ENCODE measurements around the gene C16orf74.

C16orf74 gene

DNA sequence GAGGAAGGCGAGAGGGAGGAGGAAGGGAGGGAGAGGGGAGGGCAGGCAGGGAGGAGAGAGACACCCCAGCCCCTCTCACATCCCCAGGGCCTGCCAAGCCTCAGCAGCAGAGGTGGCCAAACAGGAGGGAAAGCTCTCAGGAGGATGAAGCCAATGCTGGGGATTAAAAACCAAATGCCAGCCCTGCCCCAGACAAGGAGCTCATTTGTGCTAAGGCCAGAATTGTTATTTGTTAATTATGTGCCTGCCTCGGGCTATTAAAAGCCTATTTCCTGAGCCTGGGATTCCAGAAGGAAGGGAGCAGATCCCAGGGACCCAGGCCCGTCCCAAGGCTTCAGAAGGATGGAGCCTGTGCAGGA lies 34.2 kb downstream of the C16orf74 start:
- DNase-seq, result no peak

DNA sequence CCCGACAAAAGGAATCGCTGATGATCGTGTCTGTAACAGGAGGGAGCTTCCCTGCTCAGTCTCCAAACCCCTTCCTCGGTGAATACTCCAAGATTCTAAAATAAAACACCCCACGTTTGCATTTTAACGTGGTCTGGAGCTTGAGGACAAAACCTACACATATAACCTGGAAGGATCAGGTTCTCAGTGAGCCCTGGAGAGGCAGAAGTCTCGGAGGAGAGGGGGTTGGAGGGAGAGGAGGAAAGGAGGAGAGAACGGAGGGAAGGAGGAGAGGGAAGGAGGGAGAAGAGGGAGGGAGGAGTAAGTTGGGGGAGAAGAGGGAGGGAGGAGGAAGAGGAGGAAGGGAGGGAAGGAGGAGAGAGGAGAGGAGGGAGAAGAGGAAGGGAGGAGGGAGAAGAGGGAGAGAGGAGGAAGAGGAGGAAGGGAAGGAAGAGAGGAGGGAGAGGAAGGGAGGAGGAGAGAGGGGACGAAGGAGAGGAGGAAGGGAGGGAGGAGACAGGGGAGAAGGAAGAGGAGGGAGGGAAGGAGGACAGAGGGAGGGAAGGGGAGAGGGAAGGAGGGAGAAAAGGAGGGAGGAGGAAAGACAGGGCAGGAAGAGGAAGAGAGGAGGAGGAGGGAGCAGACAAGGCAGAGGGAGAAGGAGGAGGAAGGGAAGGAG lies 34.7 kb downstream of the C16orf74 start:
- no peak for DNase-seq

DNA sequence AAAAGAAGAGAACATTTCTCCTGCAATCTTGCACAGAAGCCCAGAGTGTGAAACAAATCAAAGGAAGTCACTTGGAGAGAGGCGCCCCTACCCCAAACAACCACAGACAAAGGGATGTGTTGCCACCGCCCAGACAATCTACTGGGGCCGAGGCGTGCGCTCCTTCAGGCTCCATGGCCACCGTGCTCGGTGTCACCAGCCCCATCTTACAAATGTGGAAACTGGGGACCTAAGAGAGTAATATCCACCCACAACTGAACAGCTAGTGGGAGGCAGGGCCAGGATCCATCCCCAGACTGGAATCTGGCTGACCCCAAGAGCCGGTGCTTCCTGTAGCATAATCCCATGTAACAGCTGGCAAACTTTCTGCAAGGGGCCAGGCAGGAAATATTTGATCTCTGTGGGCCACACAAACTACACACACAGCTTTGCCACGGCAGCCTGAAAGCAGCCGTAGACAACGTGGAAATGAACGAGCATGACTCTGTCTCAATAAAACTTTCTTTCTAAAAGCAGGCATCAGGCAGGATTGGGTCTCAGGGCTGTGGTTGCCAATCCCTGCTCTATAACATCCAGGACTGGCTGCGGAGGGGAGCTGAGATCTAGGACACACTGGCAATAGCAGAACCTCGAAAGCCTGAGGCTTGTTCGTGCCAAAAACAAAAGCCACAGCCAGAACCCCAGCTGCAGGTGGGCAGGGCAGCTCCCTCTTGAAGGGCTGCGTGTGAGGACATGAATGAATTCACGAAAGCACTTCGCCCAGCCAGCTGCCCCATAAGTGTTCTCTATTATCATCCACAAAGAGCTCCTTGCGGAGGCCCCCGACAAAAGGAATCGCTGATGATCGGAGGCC lies 35.5 kb downstream of the C16orf74 start:
- DNase-seq, result no peak

DNA sequence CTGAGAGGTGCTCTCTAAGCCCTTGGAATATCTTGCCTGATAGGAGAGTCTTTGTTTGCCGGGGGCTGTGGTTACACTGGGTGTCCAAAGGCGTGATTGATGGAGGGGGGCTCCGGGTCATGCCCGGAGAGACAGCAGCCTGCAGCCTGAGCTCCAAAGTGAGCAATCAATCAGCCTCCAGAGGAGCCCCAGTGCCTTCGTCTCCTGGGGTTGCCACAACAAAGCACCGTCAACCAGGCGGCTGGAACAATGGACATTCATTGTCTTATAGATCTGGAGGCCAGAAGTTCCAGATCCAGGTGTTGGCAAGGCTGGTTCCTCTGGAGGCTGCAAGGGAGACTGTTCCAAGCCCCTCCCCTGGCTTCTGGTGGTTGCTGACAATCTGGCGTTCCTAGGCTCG lies 38.1 kb downstream of the C16orf74 start:
- no peak for DNase-seq

DNA sequence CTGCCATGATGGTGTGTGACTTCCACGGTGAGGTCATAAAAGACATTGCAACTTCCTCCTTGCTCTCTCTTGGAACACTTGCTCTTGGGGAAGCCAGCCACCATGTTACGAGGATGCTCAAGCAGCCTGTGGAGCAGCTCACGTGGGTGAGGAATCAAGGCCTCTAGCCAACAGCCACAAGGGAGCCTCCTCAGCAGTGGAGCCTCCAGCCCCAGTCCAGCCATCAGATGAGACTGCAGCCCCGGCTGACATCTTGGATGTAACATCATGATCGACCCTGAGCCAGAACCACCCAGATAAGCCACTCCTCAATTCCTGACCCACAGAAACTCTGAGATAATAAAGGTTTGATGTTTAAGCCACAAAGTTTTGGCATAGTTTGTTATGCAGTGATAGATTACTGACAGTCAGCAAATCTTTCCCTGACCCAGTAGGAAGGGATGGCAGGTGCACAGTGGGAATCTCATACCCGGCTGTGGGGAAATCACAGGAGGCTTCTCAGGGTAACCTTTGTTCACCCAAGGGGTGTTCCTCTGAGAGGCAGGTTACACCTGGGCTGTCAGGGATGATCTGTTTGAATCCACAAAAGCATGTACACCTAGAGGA lies 38.8 kb downstream of the C16orf74 start:
- no peak for DNase-seq

DNA sequence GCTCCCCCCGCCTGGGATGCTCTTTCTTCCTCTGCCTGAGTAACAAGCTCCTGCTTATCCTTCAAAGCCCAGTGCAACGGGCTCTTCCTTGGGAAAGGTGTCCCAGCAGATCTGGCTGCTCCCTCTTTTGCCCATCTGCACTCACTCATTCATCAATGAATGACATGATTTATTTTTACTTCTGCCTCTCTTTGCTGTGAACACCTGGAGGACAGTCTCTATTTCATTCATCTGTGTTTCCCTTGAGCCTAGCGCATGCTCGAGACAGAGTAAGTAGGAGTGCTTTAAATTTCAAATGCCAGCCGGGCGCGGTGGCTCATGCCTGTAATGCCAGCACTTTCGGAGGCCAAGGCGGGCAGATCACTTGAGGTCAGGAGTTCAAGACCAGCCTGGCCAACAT lies 40.2 kb downstream of the C16orf74 start:
- no peak for DNase-seq

DNA sequence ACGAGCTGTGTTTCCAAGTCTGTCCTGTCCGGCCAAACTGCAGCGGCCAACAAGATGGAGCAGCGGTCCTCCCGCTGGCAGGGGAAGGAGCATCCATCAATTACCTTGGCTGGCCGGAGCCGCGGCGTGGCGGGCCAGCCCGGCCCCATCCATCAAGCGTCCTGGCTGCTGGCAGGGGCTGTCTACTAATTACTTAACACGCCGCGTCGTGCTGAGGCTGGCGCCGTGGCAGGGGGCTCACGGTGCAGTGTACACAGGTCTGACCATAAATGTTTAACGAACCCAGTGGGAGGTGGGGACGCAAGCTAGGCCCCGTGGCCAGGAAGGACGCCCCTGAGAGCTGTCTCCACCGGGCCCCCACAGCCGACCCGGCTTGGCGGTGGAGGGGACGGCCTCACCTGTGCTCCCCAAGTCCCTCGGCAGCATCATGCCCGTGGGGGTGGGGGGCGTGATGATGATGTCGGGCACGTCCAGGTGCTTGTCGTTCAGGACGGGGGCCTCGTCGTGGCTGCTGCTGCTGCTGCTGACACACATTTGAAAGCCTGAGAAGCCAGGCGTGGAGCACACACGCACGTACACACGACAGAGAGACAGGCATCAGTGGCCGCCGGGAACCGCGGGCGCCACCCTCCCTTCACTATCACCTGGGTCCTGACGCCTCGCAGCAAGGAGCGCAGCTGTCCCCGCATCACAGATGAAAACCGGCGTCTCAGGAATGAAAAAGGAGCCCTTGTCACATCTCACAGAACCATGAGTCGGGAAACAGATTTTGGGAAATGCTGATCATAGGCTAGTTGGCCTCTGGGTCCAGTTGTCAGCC lies 40.9 kb downstream of the C16orf74 start:
- DNase-seq, result no peak

DNA sequence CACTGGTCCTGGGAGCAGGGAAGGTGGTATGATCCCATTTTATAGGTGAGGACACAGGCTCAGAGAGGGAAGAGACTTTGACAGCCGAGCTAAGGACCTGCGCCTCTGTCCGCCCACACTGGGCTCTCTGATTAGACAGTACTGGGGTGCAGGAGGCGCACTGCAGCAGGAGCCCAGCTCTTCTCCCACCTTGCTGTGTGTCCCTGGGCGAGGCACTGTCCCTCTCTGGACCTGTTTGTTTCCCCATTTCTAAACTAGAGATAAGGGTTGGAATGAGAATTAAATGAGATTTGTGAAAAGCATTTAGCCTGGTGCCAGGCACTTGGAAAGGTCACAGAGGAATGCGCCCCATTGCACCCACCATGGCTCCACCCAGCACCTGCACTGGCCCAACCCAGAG lies 42.6 kb downstream of the C16orf74 start:
- no peak for DNase-seq

DNA sequence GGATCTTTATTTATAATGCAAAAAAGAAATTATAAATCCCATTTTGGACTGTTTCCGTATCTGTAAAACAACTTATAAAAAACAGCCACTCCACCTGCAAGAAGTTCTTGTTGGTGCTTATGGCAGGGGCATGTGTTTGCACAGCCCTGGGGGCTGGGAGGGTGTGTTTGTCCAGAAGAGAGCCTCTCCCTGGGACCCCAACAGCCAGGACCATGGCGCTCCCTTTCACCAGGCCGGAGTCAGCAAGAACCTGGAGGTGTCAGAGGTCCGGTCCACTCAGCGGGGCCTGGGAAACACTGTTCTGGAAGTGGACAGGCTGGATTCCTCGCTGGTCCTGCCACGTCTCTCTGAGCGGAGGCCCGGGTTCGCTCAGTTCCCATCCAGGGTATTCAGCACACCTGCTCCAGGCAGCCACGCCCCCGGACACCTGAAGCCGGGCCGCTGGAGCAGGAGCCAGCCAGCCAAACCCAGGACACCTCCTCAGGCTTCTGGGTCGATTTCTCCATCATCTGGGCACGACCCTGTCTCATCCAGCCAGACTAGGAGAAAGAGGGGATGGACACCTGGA lies 43.3 kb downstream of the C16orf74 start:
- no peak for DNase-seq

DNA sequence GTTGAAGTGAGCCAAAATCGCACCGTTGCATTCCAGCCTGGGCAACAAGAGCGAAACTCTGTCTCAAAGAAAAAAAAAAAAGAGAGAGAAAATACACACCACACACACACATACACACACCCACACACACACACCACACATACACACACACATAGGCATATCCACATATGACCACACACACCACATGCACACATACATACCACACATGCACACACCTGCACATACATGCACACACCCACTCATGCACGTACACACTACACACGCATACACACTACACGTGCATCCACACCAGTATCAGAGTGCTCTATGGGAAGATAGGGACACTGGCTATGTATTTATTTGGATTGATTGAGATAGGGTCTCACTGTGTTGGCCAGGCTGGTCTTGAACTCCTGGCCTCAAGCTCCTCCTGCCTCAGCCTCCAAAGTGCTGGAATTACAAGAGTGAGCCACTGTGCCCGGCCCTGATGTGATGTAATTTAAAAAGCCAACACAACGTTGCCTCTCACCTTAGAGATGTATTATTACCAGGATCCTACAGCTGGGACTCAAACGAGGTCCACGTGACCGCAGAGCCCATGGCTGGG lies 44.4 kb downstream of the C16orf74 start:
- no peak for DNase-seq

DNA sequence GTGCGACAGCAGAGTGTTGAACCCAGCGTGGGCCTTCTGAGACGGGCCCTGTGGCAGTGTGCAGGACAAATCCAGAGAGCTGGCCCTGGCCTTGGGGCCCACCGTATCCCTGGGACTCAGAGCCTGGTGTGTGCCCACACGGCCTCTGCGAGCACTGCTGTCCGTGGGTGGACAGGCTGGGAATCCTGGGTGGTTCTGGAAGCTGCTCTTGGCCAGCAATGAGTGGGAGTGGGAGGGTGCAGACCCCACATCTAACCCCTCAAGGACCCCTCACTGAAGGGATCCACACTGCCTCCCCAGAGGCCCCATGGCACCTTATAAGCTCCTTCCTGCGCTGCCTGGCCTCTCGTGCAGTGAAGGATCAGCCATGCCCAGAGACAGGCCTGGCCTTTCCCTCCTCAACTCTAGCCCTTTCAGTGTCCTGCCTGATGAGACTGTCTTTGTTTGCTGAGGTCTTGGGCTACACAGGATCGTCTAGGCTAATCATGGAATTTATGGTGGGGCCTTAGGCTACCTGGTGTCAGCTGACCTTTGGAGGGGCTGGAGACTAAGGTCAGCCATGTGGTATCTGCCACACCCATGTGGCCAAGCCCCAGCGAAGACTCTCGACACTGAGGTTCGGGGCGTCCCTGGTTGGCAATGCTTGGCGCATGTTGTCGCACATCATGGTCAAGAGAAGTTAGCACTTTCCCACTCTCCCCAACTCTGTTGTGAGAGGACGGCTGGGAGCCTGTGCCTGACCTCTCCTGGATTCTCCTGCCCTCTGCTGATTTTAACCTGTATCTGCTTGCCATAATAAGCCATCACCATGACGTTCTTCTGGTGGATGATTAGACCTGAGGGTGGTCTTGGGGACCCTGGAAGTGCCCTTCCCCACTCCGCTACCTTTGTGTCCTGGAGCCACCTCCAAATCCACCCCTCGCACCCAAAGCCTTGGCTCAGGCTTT lies 45.7 kb downstream of the C16orf74 start:
- no peak for DNase-seq

DNA sequence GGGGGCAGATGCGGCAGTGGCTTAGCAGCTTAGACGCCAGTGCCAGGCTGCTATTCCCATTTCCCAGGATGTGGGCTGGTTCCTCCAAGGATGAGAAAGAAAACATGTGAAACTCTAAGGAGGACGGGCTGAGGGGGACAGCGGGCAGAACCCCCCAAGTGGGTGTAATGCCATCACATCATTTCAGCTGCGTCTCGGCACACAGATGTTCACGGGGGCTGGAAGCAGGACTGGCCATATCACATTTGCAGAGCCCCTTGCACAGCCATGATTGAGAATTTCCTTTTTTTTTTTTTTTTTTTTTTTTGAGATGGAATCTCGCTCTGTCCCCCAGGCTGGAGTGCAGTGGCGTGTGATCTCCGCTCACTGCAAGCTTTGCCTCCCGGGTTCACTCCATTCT lies 46.9 kb downstream of the C16orf74 start:
- DNase-seq, result no peak

DNA sequence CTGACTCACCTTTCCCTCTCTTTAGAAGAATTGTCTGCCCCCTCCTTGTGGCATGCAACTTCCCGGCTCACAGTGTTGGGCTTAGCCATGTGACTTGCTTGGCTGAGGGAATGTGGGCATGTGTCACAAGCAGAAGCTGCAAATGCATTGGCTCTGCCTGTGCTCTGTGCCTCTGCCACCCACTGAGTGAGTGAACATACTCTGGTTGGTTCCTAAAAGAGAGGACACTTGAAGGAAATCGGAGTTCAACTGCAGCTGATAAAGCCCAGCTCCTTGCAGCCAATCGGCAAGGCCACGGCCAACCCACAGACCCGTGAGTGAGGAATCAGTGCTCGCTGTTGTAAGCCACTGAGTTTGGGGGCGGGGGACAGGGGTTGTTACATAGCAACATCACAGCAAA lies 51.3 kb downstream of the C16orf74 start:
- DNase-seq, result no peak

DNA sequence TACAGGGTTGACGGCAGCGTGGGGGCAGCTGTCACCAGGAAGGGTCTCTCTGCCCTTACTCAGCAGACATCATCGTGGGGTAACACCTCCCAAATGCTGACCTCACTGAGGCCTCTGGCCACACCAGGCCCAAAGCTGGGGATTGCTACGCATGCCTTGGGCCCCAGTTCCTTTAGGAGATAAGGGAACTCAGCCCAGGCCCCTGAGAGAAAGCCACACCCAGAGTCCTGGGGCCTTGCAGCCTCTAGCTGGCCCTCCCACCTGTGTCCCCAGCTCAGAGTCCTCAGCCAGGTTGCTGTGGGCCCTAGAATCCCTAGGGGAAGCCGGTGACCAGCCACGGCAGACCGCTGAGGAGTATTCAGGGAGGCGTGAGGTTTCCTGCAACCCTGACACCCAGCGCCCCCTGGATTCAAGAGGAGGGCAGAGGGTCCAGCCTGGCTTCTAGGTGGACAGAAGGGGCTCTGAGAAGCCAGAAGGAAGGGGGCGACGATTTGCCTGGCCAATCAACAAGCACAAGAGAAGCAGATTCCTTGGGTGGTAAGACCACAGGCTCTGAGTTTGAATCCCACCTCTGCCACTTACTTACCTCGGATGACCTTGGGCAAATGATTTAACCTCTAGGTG lies 51.8 kb downstream of the C16orf74 start:
- DNase-seq, result no peak

DNA sequence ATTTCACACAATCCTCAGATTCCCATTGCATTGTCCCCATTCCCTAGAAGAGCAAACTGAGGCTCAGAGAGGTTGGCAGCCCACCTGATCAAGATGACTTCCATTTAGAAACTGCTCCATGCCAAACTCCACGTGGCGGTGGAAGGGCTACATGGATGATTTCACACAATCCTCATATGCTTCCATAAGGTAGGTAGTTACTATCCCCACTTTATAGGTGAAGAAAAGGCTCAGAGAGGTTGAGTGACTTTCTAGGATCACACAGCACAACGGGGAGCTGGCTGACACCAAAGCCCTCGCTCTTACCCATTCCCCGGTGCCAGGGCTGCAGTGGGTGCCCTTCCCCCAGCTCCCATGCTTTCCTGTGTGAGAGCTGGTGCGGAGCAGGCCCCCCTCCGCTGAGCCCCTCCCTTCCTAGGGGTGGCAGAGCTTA lies 52.4 kb downstream of the C16orf74 start:
- DNase-seq, result no peak

DNA sequence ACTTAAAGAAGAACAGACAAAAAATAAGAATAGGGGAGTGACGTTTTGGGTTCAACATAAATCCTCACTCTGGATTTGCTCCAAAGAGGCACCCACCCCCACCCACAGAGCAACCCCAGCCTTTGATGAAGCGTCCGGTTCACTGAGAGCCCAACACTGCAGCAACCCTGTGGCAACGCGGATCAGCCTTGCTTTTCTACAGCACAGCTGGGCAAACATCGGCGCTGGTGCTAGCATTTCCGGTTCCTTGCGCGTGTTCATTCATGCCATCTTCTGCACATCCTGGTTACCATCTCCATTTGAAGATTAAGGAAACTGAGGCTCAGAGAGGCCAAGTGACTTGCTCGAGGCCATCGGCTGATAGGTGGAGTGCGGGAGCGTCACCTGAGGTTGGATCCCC lies 53.5 kb downstream of the C16orf74 start:
- no peak for DNase-seq

DNA sequence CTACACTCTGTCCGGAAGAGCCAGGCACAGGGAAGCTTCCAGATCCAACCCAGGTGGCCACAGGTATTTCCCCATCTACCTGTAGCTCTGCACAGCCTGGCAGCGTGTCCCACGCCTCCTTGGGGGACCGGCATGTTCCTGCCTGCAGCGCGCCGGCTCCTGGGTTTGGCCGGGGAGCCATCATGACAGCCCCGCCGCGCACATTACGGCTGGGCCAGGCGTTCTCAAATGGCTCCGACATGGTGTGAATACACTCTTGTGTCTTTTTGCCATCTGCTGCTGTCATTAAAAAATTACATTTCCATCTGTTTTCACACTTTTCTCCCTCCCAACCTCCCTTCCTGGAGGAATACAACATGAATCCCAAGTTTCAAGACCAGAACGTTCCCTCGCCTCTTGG lies 54.1 kb downstream of the C16orf74 start:
- no peak for DNase-seq

DNA sequence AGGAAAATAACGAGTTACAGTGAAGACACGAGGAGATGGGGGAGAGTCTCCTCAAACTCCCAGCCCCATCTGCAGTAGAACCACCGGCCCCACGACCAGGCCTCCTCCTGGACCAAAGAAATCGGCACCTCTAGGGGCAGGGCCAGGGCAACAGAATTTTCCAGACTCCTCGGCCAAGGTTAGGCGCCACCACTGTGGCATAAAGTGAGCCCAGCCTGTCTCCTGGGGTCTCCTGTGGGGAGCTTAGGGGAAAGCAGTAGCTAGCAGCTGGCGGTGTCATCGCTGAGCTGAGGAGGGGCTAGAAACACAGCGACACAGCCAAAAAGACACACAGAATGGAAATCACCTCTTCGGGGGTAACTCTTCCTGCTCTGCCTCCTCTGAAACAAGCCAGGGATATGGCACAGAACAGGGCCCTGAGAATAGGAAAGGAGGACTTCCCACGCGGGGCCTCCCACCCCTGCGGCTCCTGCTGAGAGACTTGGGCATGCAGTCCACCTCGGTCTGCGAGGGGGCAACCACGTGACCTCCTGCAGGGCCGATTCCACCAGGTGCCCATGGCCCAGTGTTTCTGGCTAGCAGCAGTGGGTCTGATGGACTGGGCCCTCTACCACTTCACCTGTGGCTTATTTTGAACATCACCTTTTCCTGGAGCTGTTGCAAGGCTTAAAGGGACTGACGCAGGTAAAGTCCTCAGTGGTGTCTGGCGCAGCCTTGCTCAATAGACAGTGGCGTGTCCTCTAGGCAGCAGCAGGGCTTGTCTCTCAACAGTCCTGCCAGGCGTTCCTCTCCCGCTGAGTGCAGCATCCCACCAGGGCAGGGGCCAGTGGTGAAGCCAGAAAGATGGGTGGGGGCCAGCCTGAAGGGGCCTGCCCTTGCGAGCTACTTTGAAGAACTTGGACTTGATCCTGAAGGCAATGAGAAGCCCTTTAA lies 55.4 kb downstream of the C16orf74 start:
- no peak for DNase-seq

DNA sequence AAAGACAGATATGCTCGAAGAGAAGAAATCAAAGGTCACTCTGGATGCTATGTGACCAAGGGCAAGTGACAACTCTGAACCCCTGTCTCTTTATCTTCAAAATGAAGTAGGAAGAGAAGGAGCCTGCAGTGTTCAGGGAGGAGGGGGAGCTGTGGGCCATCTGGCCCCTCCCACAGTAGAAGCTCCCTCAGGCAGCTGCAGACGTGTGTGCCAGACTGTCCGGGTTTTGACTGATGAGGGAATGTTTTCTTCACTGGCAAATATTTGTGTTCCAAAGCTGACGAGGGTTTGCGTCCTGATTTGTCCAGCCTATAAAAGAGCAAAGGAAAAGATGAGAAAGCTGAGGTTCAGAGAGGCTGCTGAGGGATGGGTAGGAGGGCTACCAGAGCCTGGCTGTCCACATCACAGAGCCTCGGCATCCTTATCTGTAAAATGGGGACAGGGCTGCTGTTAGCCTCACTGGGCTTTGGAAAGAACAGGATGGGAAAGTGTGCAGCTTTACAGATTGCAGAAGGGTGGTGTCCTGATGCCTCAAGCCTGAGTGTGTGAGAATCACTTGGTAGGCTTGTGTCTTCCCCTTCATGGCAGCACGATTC lies 60.3 kb downstream of the C16orf74 start:
- DNase-seq, result no peak

All from CD4-positive, alpha-beta T cell treated with Interleukin-1 beta for 1 hour (primary cell).